Calu3 (cell line): Measurements from ENCODE around the gene IQCB1. TPM values are rescaled to one million over a fixed set of nuclear protein-coding genes. Genes with fewer than 3 reads are reported as not detected.

Experiments
- BruUV-seq: library from RNA; stranded (reverse); fragments of 400-500 nt; replicated peaks from 2 replicates; lab custom pipeline; 2021; lab: Mats Ljungman, UMichigan
- CTCF ChIA-PET: fragments of 300-600 bp; sonication (Branson Sonifier 250); formaldehyde crosslinking; loops from one replicate; lab custom pipeline; 2022; ENCODE audit warnings: antibody characterized with exemption; lab: Charles Lee
- DNase-seq: peaks from one replicate; pipeline ENCODE4 v3.0.0; 2022
- H3K27ac Mint-ChIP-seq: one replicate; pipeline ENCODE4 v1.8.0; 2022; ENCODE audit warnings: mixed read lengths; ENCODE audit not compliant: unreplicated experiment
- H3K27me3 Mint-ChIP-seq: one replicate; pipeline ENCODE4 v1.8.0; 2022; ENCODE audit warnings: mixed read lengths; ENCODE audit not compliant: unreplicated experiment
- H3K36me3 Mint-ChIP-seq: one replicate; pipeline ENCODE4 v1.8.0; 2022; ENCODE audit warnings: mild to moderate bottlenecking, moderate library complexity, mixed read lengths; ENCODE audit not compliant: insufficient read depth, unreplicated experiment
- H3K4me1 Mint-ChIP-seq: one replicate; pipeline ENCODE4 v1.8.0; 2022; ENCODE audit warnings: mild to moderate bottlenecking, low read depth, mixed read lengths; ENCODE audit not compliant: unreplicated experiment
- H3K4me3 Mint-ChIP-seq: one replicate; pipeline ENCODE4 v1.8.0; 2022; ENCODE audit warnings: mild to moderate bottlenecking, low read depth, moderate library complexity, mixed read lengths; ENCODE audit not compliant: unreplicated experiment
- H3K9me3 Mint-ChIP-seq: one replicate; pipeline ENCODE4 v1.8.0; 2022; ENCODE audit warnings: low read depth, mixed read lengths; ENCODE audit not compliant: unreplicated experiment
- intact Hi-C: fragments of 100-400 bp; cut with micrococcal nuclease; formaldehyde crosslinking; loops from one replicate; pipeline ENCODE4 v1.10.0; 2022; ENCODE audit not compliant: unreplicated experiment
- total RNA-seq: library from RNA; stranded (reverse); gene quantifications from 2 replicates; pipeline ENCODE4 v1.2.3, GENCODE V29; 2022
- TF ChIP-seq, protein P1 (sequence below): fragments of 200-600 bp; IDR thresholded peaks from one replicate; pipeline ENCODE4 v1.8.0; 2022; ENCODE audit warnings: antibody characterized with exemption; ENCODE audit not compliant: unreplicated experiment

The IQCB1 gene
- total RNA-seq, 1 experiment from 2014 or later = 25.0 TPM

DNA sequence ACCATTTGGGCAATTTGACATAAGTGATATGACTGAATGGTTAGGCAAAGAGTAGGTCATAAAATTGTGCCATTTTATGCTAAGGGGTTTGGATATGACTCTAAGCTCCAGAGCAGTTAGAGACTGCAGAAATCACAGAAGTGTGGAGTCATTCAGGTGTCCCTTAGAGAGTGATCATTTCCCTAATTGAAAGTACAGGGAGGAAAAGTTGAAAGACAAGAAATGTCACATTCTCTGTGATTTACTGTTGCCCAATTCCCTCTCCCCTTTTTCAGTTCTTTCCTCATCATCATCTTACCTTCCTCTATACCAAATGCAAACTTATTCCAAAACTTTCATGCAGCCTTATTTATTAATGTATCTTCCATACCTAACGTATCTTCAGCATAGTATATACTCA is 82.6 kb downstream of the IQCB1 start:
- Mint-ChIP-seq H3K27me3 (no peaks in the 10 kb centered on the region), H3K9me3 (no peaks in the 10 kb centered on the region), H3K27ac (no peak overlapping the region), H3K4me3 (no peak overlapping the region), H3K4me1 (peaks cover 13% of the 10 kb centered on the region), H3K36me3 (no peaks in the 10 kb centered on the region)
- no peak for DNase-seq
- intact Hi-C loops = no loop called here
- TF ChIP-seq, protein P1, sequence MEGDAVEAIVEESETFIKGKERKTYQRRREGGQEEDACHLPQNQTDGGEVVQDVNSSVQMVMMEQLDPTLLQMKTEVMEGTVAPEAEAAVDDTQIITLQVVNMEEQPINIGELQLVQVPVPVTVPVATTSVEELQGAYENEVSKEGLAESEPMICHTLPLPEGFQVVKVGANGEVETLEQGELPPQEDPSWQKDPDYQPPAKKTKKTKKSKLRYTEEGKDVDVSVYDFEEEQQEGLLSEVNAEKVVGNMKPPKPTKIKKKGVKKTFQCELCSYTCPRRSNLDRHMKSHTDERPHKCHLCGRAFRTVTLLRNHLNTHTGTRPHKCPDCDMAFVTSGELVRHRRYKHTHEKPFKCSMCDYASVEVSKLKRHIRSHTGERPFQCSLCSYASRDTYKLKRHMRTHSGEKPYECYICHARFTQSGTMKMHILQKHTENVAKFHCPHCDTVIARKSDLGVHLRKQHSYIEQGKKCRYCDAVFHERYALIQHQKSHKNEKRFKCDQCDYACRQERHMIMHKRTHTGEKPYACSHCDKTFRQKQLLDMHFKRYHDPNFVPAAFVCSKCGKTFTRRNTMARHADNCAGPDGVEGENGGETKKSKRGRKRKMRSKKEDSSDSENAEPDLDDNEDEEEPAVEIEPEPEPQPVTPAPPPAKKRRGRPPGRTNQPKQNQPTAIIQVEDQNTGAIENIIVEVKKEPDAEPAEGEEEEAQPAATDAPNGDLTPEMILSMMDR = no peak
- BruUV-seq = no TSS peak
- CTCF ChIA-PET = no interaction called here

- intact Hi-C loops = no loop called here
- Mint-ChIP-seq H3K9me3 (no peaks in the 10 kb centered on the region), H3K4me1 (peaks cover 13% of the 10 kb centered on the region), H3K36me3 (no peaks in the 10 kb centered on the region), H3K27ac (no peak overlapping the region), H3K4me3 (no peak overlapping the region), H3K27me3 (no peaks in the 10 kb centered on the region)
- DNase-seq = no peak
- CTCF ChIA-PET = interaction anchor here (0.5 kb wide), 1 partner anchor 43 kb away, joined by 3 read pairs; no protein-coding TSS in a partner anchor
- TF ChIP-seq, protein P1 = no peak
- BruUV-seq = TSS peak; percentile 97
Measured at GRCh38 chr3:121750087-121750415, 84.8 kb downstream of the IQCB1 start.

DNA sequence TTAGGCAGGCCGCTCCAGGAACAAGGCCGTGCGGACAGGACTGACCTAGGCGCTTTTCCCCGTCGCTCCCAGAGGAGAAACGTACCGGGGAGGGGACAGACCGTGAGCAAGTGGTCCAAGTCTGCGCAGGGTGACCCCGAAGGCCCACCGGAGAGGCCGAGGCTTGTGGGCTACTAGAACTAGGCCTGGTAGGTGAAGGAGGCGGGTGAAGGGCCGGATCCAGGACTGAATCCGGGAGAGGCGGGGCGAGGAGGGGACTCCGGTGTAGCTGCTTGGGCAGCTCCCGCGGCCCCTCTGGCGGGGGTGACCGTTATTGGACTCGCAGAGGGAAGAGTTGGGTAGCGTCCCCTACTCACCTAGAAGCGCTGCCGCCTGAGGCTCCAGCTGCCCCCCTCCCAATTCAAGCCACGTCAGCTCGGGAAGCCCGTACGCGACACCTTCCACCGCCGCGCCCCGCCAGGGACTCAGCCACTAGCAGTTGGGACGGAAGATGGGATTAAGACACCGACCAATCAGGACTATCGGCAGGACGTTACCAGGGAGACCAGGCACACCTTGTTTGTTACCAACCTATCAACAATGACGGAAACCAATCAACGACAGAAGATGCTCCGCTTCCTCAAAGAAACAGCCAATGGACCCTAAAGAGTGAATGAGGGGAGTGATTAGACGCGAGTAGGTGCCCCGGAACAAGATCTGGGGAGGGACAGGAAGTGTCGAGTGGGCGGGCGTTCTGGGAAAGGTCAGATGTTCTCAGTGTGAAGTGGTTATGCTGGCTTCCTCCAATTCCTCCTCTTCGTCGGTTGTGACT is 85.4 kb downstream of the IQCB1 start, which contains the start of gene GOLGB1:
GOLGB1 (minus strand) TSS at position 466 of the 811 bp plus-strand sequence. CDS start 18,770 bp downstream, outside the sequence.
- H3K36me3 Mint-ChIP-seq = no peaks in the 10 kb centered on the region
- no peaks in the 10 kb centered on the region for H3K27me3 Mint-ChIP-seq
- CTCF ChIA-PET = interaction anchor here (0.5 kb wide), 1 partner anchor 43 kb away, joined by 3 read pairs; no protein-coding TSS in a partner anchor
- H3K4me1 Mint-ChIP-seq = peaks cover 13% of the 10 kb centered on the region
- BruUV-seq = no TSS peak
- peak; percentile 93 for DNase-seq
- no peak within 1 kb of the TSS for H3K27ac Mint-ChIP-seq
- TF ChIP-seq, protein P1 = no peak
- intact Hi-C loops = loop anchor here (10.0 kb wide), 1 partner anchor 205 kb away; the partner anchor contains the start of gene POLQ
- H3K9me3 Mint-ChIP-seq = no peaks in the 10 kb centered on the region
- no peak within 1 kb of the TSS for H3K4me3 Mint-ChIP-seq

GRCh38 chr3:121748680-121749275 is 86.1 kb downstream of the IQCB1 start:
- no peaks in the 10 kb centered on the region for H3K9me3 Mint-ChIP-seq
- BruUV-seq = no TSS peak

More at GRCh38 chr3:121748680-121749275, 86.1 kb downstream of the IQCB1 start:
- CTCF ChIA-PET = interaction anchor here (0.7 kb wide), 1 partner anchor 9 kb away, joined by 3 read pairs; no protein-coding TSS in a partner anchor
- H3K4me3 Mint-ChIP-seq = no peak overlapping the region
- TF ChIP-seq, protein P1 = no peak
- no peaks in the 10 kb centered on the region for H3K27me3 Mint-ChIP-seq
- H3K27ac Mint-ChIP-seq = no peak overlapping the region
- intact Hi-C loops = loop anchor here (10.0 kb wide), 1 partner anchor 204 kb away; the partner anchor contains the start of gene POLQ
- peaks cover 13% of the 10 kb centered on the region for H3K4me1 Mint-ChIP-seq
- DNase-seq = peak; percentile 60
- H3K36me3 Mint-ChIP-seq = no peaks in the 10 kb centered on the region
